ENCODE measurements around the gene RPS23.

GRCh38 chr5:82259172-82259800 lies 18.9 kb downstream of the RPS23 start:
- TF ChIP-seq CTCF (IDR thresholded peaks at IDR 0.05) (peak in 4 of 7 experiments; percentile 12 to 31 (median 21)), POLR2A (IDR thresholded peaks at IDR 0.05) (no peak)

All from body of pancreas (tissue), 4 donors.